Activated T-cell treated with anti-CD3 and anti-CD28 coated beads, Interleukin-2, amount 50 U/mL, for 72 hours (primary cell): ENCODE measurements around the gene TNNT3. TPM values are rescaled to one million over a fixed set of nuclear protein-coding genes. Genes with fewer than 3 reads are reported as not detected.

Experiments used
- ATAC-seq, 2 donors: fragments of 150-1000 bp; cut with Tn5 transposase; replicated peaks in 1 of 2; 2 replicates each; pipeline ENCODE4 v1.10.0; 2021; ENCODE audit warnings: moderate library complexity in 2 of 2, mild to moderate bottlenecking in 1 of 2
- DNase-seq, 2 donors: peaks; one replicate each; pipeline ENCODE4 v3.0.0; 2021 to 2022; ENCODE audit warnings: mixed read lengths in 1 of 2
- H3K27ac Mint-ChIP-seq: one replicate; pipeline ENCODE4 v1.8.0; 2022; ENCODE audit warnings: mild to moderate bottlenecking, moderate library complexity, mixed read lengths
- H3K27me3 Mint-ChIP-seq: one replicate; pipeline ENCODE4 v1.8.0; 2022; ENCODE audit warnings: low read depth, mixed read lengths
- H3K36me3 Mint-ChIP-seq, 2 donors: one replicate each; pipeline ENCODE4 v1.8.0; 2022; ENCODE audit warnings: mixed read lengths in 2 of 2, mild to moderate bottlenecking in 1 of 2; ENCODE audit not compliant: insufficient read depth in 2 of 2
- H3K4me1 Mint-ChIP-seq: one replicate; pipeline ENCODE4 v1.8.0; 2022; ENCODE audit warnings: low read depth, mixed read lengths
- H3K4me3 Mint-ChIP-seq, 2 donors: one replicate each; pipeline ENCODE4 v1.8.0; 2022; ENCODE audit warnings: mild to moderate bottlenecking in 2 of 2, mixed read lengths in 2 of 2, moderate library complexity in 2 of 2
- H3K9me3 Mint-ChIP-seq, 2 donors: one replicate each; pipeline ENCODE4 v1.8.0; 2022; ENCODE audit warnings: mixed read lengths in 2 of 2
- total RNA-seq, 2 donors: library from RNA; stranded (reverse); gene quantifications; one replicate each; pipeline ENCODE4 v1.2.3, GENCODE V29; 2022

TNNT3 gene
- total RNA-seq, 2 donors from 2014 or later: 5.6 to 15.5 TPM

DNA sequence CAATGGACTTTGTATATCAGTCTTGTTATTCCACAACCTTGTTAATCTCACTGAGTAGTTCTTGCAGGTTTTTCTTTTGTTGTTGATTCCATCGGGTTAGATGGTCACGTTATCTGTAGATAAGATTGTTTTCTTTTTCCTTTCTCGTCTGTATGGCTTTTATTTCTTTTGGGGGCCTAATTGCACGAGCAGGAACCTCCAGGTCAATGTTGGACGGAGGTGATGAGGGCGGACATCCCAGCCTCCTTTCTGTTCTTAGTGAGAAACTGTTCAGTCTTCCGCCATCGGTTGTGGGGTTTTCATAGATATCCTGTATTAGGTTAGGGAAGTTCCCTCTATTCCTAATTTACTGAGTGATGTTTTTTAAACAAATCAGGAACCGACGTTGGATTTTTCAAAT is 23.0 kb upstream of the TNNT3 start:
- Mint-ChIP-seq H3K9me3 (peaks cover 3 to 8% of the 10 kb centered on the region in 2 donors), H3K27ac (no peak overlapping the region), H3K27me3 (peaks cover 16% of the 10 kb centered on the region), H3K36me3 (peaks cover 2% of the 10 kb centered on the region in 2 donors), H3K4me1 (peaks cover 16% of the 10 kb centered on the region), H3K4me3 (no peak overlapping the region)
- no peak for ATAC-seq
- DNase-seq: no peak

DNA sequence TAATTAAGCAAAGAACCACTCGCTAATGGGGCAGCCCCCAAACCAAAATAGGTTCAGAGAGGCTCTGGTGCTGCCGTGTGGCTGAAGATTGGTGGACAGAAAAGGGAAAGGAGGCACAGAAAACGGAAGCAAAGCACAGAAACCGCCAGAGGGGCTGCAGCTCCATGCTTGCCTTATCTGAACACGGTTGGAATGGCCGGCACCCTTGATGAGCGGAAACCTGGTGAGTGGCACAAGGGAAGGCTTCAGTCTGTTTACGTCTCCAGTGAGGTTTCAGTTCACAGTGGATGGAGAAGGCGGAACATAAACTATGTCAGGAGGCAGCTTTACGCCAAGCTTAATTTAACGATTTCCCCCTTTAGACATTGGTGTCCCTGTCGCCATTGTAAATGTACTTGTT is 22.6 kb upstream of the TNNT3 start:
- H3K4me3 Mint-ChIP-seq: peak overlapping the region in 1 of 2 donors; percentile 27
- H3K4me1 Mint-ChIP-seq: peaks cover 15% of the 10 kb centered on the region
- H3K9me3 Mint-ChIP-seq: peaks cover 3 to 8% of the 10 kb centered on the region in 2 donors
- no peak for ATAC-seq
- H3K27ac Mint-ChIP-seq: no peak overlapping the region
- H3K36me3 Mint-ChIP-seq: peaks cover 2% of the 10 kb centered on the region in 2 donors
- H3K27me3 Mint-ChIP-seq: peaks cover 16% of the 10 kb centered on the region
- DNase-seq: no peak

DNA sequence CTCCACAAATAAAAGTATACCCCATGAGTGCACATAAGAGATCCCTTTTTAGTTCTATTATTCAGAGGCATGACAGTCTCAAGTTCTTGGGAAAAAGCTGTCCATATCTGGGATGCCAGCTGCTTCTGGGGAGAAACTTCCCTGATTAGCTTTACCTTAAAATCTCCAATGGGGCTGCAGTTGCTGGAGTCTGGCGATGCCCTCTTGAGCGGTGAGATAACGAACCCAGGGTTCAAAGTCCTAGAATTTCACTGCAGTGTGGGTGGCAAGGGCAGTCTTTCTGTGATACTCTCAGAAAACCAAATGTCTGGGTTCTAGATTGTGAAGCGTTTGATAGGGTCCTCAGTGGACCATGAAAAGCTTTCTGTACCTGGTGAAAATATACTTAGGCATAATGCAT is 20.4 kb upstream of the TNNT3 start:
- ATAC-seq (no peak), DNase-seq (no peak)
- no peak overlapping the region for H3K4me3 Mint-ChIP-seq
- H3K36me3 Mint-ChIP-seq: no peaks in the 10 kb centered on the region
- H3K4me1 Mint-ChIP-seq: no peaks in the 10 kb centered on the region
- H3K27me3 Mint-ChIP-seq: peaks cover 16% of the 10 kb centered on the region
- no peak overlapping the region for H3K27ac Mint-ChIP-seq
- no peaks in the 10 kb centered on the region for H3K9me3 Mint-ChIP-seq

DNA sequence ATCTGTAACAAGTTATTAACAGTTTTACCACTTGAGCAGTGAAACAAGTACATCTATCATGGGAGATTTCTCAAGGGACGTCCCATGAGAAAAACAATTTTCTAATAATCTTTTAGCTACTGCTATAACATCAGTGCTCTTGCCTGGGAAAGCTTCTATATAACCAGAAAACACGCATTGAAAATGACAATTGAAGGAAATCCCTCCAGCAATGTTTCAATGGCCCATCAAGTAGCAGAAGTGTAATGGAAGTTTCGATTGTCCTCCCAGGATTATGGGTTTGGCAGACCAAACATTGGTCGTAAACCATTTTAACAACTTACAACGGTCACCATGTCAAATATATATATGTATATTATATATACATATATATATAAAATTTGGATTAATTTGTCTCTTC is 19.8 kb upstream of the TNNT3 start:
- H3K4me1 Mint-ChIP-seq: no peaks in the 10 kb centered on the region
- ATAC-seq: no peak
- no peaks in the 10 kb centered on the region for H3K36me3 Mint-ChIP-seq
- H3K27ac Mint-ChIP-seq: no peak overlapping the region
- no peak overlapping the region for H3K4me3 Mint-ChIP-seq
- peaks cover 16% of the 10 kb centered on the region for H3K27me3 Mint-ChIP-seq
- no peak for DNase-seq
- no peaks in the 10 kb centered on the region for H3K9me3 Mint-ChIP-seq

DNA sequence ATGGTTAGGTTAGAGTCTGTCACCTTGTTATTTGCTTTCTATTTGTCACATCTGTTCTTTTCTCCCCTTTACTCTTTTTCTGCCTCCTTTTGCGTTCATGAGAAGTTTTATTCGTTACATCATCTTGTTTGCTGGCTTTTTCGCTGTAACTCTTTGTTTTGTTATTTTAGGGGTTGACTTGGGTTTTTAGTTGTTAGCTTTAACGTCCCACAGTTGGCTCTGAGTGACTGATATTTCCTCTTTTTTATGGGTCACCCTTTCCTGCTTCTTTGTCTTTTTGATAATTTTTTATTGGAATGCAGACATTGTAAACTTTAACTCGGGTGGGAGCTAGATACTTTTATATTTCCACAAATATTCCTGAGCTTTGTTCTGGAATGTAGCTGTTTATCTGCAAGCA is 13.3 kb upstream of the TNNT3 start:
- no peaks in the 10 kb centered on the region for H3K9me3 Mint-ChIP-seq
- ATAC-seq (no peak), DNase-seq (no peak)
- H3K27ac Mint-ChIP-seq: no peak overlapping the region
- H3K4me1 Mint-ChIP-seq: no peaks in the 10 kb centered on the region
- H3K36me3 Mint-ChIP-seq: no peaks in the 10 kb centered on the region
- no peak overlapping the region for H3K4me3 Mint-ChIP-seq
- no peaks in the 10 kb centered on the region for H3K27me3 Mint-ChIP-seq

DNA sequence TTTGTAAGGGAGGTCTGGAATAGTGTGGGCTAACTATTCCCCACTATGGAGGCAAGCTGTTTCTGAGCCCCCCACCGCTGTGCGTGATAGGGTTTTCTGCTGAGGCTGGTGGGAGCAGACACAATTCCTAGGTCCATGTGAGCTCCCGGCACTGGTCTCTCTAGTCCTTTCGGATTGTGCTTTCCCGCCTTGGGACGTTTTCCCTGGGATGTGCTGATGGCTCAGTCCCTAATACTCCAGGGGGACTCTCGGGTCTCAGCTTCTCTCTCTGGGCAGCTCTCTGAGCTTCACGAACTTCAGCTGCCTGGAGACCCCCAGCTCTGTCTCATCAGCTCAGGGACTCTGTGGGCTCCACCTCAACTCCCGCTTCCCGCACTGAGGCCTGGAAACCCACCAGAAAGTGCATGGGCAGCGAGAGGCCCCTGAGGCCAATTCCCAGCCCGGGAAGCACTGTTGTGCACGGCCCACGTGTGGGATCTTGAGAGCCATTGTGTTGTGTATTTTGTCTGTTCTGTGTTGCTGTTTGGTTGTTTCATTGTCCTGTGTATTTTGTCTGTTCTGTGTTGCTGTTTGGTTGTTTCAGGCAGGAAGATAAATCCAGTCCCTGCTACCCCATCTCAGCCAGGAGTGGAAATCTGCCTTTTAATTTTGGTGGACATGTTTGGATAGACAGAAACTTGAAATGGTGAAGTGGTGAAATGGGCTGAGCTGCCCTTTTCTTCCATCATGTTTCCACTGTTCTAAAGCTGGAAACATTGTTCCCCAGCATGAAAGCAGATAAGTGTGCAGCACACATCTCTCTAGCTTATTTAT is 12.7 kb upstream of the TNNT3 start:
- Mint-ChIP-seq H3K9me3 (no peaks in the 10 kb centered on the region), H3K36me3 (no peaks in the 10 kb centered on the region), H3K4me1 (no peaks in the 10 kb centered on the region), H3K4me3 (no peak overlapping the region), H3K27me3 (no peaks in the 10 kb centered on the region), H3K27ac (no peak overlapping the region)
- DNase-seq (no peak), ATAC-seq (no peak)

DNA sequence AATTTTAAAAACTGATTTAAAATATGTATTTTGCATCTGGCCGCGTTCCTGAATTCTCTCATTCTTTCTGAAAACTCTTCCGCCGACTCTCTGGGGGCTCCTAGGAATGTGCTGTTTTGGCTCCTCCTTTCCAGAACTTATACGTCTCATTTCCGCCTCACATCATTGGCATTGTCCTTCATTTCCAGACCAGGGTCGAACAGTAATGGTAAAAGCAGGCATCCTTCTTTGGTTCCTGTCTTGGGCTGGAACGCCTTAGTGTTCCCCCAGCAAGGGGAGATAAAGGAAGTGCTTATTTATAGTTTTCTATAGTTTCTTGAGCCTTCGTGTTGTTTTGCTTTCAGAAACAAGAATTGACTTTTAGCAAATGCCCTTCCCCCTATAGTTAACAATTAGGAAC is 10.9 kb upstream of the TNNT3 start:
- H3K4me1 Mint-ChIP-seq: no peaks in the 10 kb centered on the region
- no peak overlapping the region for H3K4me3 Mint-ChIP-seq
- no peak overlapping the region for H3K27ac Mint-ChIP-seq
- H3K27me3 Mint-ChIP-seq: peaks cover 6% of the 10 kb centered on the region
- no peaks in the 10 kb centered on the region for H3K9me3 Mint-ChIP-seq
- H3K36me3 Mint-ChIP-seq: no peaks in the 10 kb centered on the region
- ATAC-seq: no peak
- no peak for DNase-seq

DNA sequence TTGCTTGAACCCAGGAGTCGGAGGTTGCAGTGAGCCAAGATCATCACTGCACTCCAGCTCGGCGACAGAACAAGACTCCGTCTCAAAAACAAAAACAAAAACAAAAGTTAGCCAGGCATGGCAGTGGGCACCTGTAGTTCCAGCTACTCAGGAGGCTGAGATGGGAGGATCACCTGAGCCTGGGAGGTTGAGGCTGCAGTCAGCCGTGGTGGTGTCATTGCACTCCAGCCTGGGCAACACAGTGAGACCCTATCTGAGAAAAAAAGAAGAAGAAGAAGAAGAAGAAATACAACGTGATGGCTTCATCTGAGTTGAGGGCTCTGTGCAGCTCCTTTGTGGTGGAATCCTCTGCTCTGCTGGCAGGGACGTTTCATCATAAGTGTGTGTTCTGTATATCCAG is 10.0 kb upstream of the TNNT3 start:
- H3K36me3 Mint-ChIP-seq: peaks cover 0 to 2% of the 10 kb centered on the region in 2 donors
- no peaks in the 10 kb centered on the region for H3K4me1 Mint-ChIP-seq
- H3K27ac Mint-ChIP-seq: no peak overlapping the region
- peaks cover 0 to 3% of the 10 kb centered on the region in 2 donors for H3K9me3 Mint-ChIP-seq
- no peak for DNase-seq
- peaks cover 10% of the 10 kb centered on the region for H3K27me3 Mint-ChIP-seq
- no peak overlapping the region for H3K4me3 Mint-ChIP-seq
- ATAC-seq: no peak

DNA sequence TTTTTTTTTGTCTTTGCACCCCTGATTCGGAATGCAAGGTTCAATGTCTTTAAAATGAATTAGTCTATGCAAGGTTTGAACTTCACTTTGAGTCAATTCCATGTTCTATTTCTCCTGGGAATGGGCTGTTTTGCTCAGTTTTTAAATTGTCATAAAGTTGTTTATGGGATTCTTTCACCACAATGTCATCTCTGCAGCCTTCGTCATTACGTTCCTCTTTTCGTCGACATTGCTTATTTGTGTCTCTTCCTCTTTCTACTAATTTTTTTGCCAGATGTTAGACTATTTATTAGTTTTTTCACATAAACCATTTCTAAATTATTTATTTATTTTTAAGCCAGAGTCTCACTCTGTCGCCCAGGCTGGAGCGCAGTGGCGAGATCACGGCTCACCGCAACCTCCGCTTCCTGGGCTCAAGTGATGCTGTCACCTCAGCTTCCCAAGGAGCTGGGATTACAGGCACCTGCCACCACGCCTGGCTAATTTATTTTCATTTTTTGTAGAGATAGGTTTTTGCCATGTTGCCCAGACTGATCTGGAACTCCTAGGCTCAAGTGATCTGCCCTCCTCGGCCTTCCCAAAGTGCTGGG is 7.1 kb upstream of the TNNT3 start:
- Mint-ChIP-seq H3K4me3 (no peak overlapping the region), H3K27me3 (peaks cover 13% of the 10 kb centered on the region), H3K27ac (no peak overlapping the region)

DNA sequence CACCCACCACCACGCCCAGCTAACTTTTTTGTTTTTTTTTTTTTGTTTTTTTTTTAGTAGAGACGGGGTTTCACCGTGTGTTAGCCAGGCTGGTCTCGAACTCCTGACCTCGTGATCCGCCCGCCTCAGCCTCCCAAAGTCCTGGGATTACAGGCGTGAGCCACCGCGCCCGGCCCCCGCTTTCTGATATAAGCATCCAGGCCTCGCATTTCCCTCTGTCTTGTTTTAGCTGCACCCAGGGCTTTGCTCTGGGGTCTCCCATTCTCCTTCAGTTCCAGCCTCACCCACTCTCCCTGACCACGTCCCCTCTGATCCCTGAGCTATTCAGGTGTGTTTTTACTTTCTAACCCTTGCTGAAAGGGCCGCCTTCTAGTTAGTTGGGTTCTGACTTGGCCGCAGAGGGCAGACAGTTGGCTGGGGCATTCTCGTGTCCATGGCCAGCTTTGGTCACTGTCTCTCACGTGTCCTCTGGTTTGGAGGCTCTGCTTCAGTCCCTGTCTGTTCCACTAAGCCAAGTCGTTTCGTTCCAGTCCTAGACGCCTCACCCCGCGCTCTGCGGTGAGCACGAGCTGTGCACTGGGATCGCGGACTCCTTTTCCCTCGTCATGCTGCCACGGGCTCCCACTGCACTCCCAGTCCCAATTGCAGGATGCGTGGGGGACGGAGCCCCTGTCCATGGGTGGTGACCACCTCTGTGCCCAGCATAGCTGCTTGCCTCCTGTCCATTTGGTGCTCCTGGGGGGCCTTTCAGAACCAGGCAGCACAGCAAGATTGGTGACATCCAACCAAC is 6.0 kb upstream of the TNNT3 start:
- peaks cover 13% of the 10 kb centered on the region for H3K27me3 Mint-ChIP-seq
- no peak overlapping the region for H3K27ac Mint-ChIP-seq
- no peak overlapping the region for H3K4me3 Mint-ChIP-seq
- DNase-seq: no peak
- peaks cover 18% of the 10 kb centered on the region for H3K4me1 Mint-ChIP-seq
- peaks cover 7 to 11% of the 10 kb centered on the region in 2 donors for H3K9me3 Mint-ChIP-seq
- peaks cover 3 to 8% of the 10 kb centered on the region in 2 donors for H3K36me3 Mint-ChIP-seq
- no peak for ATAC-seq

More for the DNA sequence above, 7.1 kb upstream of the TNNT3 start:
- no peak for DNase-seq
- peaks cover 7 to 11% of the 10 kb centered on the region in 2 donors for H3K9me3 Mint-ChIP-seq
- H3K4me1 Mint-ChIP-seq: peaks cover 18% of the 10 kb centered on the region
- H3K36me3 Mint-ChIP-seq: peaks cover 3 to 8% of the 10 kb centered on the region in 2 donors
- ATAC-seq: no peak

DNA sequence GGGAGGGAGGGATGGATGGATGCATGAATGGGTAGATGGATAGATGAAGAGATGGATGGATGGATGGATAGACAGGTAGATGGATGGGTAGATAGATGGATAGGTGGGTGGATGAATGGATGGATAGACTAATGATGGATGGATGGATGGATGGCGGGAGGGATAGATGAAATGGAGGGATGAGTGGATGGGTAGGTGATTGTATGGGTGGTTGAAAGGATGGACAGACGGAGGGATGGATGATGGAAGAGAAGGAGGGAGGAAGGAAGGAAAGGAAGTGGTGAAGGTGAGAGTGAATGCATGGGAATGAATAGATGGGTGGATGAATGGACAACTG is 3.7 kb upstream of the TNNT3 start:
- Mint-ChIP-seq H3K4me3 (no peak overlapping the region), H3K9me3 (peaks cover 7 to 11% of the 10 kb centered on the region in 2 donors), H3K27ac (no peak overlapping the region), H3K27me3 (peaks cover 13% of the 10 kb centered on the region), H3K4me1 (peaks cover 18% of the 10 kb centered on the region), H3K36me3 (peaks cover 3 to 8% of the 10 kb centered on the region in 2 donors)
- ATAC-seq (no peak), DNase-seq (no peak)

DNA sequence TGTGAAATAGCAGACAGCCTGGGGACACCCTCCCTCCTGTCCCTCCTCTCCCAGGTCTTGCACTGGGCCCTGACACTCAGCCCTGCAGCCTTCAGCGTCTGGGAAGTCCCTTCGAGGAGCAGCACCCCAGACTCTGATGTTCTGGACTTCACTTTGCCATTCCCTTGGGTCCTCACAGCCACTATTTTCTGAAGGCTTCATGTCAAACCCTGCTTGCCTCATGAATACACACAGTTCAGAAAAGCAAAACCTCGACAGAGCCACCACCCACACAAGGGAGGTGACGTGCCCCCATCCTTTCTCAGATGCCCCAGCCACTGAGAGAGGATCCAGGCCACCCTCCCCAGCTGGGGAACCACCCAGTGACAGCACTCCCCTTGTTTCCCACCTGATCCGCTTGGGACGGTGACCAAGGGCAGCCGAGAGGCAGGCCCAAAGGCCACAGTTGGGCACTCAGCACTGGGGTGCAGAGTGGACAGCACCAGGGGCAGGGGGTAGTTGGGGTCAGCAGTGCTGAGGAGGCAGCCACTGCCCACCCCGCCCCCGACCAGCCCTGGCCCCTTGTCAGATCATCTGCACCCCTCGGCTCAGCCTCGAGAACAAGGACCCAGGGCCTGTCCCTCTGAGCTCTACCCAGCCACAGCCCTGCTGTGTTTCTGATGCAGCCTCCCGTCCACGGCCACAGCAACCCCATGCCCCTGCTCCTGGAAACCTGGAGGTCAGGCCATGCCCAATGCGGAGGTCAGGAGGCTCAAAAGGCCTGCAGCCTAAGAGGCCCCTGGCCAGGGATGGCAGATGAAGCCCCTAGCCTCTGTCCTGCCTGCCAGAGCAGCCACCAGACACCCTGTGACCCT is 3.1 kb upstream of the TNNT3 start:
- Mint-ChIP-seq H3K36me3 (peaks cover 3 to 8% of the 10 kb centered on the region in 2 donors), H3K4me1 (peaks cover 18% of the 10 kb centered on the region), H3K27ac (no peak overlapping the region)

More for the DNA sequence above, 3.1 kb upstream of the TNNT3 start:
- Mint-ChIP-seq H3K9me3 (peaks cover 7 to 11% of the 10 kb centered on the region in 2 donors), H3K27me3 (peaks cover 13% of the 10 kb centered on the region), H3K4me3 (no peak overlapping the region)
- DNase-seq (peak in 1 of 2 donors; percentile 15), ATAC-seq (peak; percentile 6 to 14)
